ENCODE measurements around the gene TFAP2A.

TFAP2A gene

GRCh38 chr6:10425975-10426780 lies 11.3 kb upstream of the TFAP2A start:
- DNase-seq: no peak

GRCh38 chr6:10425176-10425974 lies 10.5 kb upstream of the TFAP2A start:
- no peak for DNase-seq

- peak; percentile 91 for DNase-seq
Observed at GRCh38 chr6:10424040-10424439, 9.2 kb upstream of the TFAP2A start.

DNA sequence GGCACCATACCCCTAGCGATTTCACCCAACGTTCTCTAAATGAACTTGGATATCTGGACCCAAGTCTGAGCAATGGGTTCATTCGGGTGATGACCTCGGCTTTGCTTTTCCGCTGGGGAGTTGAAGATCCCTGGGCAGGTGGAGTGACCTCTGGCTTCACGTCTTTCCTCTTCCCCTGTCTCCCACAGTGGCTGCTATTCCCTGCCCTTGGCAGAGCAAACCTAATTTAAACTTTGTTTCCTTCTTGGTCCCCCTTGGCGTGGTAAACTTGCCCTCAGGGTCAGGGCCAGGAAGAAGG lies 7.8 kb upstream of the TFAP2A start:
- DNase-seq: no peak

DNA sequence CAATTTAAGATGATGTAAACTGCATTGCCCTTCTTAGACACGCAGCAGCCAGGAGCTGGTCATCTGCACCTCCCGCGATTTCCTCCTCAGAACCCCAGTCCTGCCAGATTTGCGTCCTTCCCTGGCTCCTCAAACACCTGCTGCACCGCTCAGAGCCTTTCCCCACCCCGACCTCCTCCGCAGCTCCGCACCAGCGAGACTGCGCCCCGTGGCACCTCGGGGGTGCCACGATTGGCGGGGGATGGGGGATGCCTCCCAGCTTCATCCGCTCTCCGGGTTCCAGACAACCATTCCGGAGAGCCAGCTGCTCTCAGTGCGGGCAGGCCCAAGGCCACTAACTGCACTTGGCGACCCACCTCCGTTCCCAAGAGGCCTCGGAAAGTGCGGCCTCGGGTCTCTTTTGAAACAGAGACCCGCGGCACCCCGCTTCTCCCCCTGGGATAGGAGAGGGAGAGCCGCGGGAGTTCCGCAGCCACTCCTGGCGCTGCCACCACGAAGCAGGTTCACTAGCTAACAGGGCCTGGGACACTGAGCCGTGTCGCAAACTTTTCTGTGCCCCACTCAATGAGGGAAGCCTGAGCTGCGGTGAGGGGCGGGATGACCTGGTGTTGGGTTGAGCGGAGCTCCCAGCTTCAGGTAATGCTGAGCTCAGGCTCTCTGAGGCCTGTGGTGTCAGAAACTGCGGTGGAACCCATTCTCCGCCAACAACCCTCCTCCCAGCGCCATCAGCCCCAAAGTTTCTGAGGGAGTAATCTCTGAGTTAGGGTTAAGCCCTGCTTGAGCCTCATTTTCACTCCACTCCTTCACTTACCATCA lies 7.3 kb upstream of the TFAP2A start:
- no peak for DNase-seq

DNA sequence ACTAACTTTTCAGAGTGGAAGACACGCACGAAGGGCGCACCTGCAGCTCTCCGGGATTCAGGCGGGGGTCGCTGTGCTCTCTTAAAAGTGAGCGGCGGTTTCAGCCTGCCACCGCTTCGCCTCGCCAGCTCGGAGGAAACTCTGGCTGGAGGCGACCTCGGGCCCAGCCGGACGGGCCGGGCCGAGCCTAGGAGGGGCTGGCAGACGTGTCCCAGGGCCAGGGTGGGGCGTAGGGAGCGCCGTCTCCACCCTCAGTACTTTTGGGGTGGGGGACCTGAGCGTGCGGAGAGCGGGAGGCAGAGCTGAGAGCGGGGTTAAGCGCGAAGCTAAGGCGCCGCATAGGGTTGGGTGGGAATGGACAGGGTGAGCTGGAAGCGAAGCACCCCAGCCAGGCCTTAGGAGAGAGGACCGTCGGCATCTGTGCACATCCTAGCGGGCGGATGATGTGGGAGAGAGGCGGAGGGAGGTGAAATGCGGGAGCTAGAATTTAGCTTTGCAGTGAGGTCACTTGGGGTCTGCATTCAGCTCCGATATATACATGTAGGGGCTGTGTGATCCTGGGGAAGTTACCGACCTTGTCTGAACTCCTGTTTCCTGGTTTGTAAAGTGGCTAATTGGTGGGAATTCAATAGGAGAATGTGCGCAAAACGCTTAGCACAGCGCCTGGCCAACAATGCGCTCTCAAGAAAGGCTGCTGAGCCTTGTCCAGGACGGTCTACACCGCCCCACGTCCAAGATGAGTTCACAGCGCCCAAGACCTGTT lies 6.5 kb upstream of the TFAP2A start:
- DNase-seq: no peak

- no peak for DNase-seq
Observed at GRCh38 chr6:10420546-10421157, 5.8 kb upstream of the TFAP2A start.

GRCh38 chr6:10419749-10420545 lies 5.1 kb upstream of the TFAP2A start:
- no peak for DNase-seq

DNA sequence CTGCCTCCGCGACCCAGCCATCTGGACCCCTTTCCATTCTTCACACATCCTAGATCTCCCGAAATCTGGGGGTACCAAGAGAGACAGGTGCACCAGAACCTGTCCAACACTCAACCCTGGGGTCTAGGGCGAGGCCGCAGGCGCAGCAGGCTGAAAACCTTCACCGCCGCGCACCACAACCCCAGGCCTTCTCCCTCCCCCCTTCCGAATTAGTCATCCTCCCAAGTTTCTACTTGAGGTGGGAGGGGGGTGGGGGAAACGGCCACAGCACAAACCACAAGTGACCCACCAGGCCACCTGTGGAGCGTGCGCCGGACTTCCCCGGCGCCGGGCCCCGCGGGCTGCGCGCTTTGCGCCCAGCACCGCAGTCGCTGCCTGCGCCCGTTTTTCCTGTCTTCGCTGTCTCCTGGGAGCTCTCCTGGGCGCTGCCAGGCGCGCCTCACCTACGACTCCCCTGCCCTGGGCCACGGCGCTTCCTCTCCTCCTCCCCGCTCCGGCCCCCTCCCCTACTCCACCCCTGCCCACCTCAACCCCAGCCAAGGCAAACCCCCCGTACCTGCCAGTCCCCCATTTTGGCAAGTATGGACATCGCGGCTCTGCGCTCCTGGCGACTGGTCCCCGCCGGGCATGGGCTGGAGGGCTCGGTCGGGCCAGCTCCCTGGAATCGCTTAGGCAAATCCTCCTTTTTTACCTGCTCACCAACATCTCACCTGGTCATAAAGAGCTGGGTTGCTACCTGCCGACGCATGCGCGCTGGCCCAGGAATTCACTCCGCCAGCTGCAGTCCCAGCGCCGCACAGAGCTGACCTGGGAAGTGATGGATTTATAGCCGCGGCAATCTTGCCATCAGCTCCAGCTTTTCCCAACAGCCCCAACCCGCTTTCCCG lies 4.2 kb upstream of the TFAP2A start:
- DNase-seq: no peak

- DNase-seq: no peak
Observed at GRCh38 chr6:10418361-10418861, 3.5 kb upstream of the TFAP2A start.

DNA sequence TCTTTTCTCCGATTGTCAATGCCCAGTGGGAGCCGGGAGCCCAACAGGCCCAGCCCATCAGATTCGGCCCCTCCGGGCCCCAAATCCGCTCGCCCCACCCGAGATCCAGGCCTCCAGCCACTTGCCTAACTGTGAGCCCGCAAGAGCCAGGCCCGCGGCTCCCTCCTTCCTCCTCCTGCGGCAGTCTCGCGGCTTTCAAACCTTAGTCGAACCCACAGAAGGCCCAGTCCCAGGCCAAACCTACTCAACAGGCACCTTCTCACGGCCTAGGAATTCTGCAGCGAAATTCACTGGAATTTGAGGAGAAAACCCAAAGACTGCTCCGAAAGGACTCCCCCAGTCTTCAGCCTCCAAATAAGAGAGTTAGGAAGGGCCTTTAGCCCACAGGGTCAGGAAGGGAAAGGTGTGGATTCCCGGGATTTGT lies 2.8 kb upstream of the TFAP2A start:
- DNase-seq: no peak

- DNase-seq: no peak
Observed at GRCh38 chr6:10416863-10417641, 2.2 kb upstream of the TFAP2A start.

DNA sequence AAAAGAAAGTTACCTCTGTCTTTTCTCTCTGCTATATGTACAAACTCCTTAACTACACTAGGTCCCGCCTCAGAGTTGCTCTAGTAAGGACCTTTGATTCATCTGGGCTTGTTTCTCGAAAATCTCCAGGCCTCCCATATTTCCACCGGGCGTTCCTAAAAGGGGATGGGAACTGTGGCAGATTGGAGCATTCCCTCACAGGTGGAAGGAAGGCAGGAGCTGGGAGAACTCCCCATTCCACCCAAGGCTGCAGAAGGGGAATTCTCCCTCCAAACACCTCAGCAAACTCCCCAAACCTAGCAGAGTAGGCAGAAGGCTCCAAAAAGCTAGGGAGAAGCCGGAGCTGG lies 1.6 kb upstream of the TFAP2A start:
- no peak for DNase-seq

DNA sequence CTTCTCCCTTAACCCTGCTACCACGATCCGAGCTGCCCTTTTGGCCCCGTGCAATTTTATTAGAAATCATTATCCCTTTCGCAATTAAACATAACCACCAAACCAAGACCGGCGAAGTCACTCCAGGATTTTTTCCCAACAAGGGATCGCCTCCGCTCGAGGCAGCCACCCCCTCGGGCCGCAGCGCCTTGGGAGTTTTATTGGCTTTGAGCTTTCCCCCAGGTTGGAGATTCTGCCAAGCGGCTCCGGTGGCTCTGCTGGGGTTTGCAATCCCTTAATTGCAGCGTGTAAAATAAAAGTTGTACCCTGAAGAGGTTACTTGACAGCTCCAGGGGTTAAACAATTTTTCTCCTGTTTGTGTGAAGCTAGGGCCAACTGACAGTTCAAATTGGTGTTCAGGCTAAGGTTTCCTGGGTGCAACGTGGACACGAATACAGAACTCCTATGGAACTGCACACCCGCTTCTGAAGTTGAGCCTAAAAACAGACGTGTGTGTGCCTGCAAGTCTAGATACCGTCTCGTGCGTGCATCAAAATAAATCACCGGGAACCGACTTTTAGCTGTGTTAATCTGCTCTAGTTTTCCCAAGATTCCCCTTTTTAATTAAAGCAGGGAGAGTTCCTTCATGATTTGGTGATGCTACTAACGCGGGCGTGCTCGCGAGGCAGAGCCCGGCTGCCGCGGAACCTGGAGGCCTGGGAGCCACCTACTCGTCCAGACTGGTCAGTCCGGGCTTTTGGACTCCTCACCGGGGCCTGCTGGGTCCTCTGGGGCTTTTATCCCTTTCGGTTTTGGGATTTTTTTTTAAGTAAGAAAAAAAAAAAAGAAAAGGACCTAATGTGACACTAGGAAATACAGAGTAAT lies 975 bp upstream of the TFAP2A start:
- DNase-seq: no peak

DNA sequence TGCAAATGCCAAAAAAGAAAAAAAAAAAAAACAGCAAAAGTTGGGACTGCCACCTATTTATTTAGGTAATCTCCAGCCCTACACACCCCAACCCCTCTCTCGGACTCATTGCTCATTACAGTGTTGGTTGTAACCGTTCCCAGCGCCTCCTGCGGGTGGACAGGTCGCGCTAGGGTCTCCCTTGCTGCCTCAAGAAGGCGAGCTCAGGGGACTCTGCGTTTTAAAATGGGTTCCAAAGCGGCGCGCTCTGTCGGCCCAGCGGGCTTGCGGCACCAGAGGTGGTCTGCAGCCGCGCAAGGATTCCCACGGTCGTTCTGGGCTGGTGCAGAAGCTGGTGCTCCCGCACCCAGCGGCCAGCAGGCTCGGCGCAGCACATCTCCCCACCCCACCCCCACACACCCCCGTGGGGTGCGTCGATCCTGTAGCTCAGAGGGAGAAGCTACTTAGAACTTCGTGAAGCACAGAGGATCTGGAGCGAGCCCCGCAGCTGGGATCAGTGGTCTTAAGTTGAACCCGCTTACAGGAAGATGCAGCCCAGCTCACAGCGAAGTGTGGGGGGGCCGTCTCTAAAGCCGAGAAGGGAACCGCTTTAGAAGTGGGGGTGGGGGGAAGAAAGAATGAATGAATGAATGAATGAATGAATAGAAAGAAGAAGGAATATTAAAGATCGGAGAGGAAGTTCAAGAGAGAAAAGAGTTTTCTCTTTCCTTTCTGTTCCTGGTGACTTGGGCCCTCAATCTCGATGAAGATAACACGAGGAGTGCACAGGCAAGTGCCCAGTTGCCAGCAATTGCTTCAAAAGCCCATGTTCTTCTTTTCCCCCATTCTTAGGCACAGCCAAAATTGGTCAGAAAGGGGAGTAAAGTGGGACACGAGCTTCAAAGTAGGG lies 780 bp downstream of the TFAP2A start:
- peak; percentile 75 for DNase-seq

GRCh38 chr6:10413262-10413849 lies 1.5 kb downstream of the TFAP2A start:
- DNase-seq: peak; percentile 45
